CD14-positive monocyte (primary cell): ENCODE results near the gene CAPN9. TPM values are rescaled to one million over a fixed set of nuclear protein-coding genes. Genes with fewer than 3 reads are reported as not detected.

ENCODE experiments used
- DNase-seq, 3 donors: peaks; one replicate each; pipeline ENCODE4 v3.0.0-alpha.2; 2011 to 2022
- H2AFZ ChIP-seq: 2 replicates; pipeline ENCODE4 v1.6.0; 2012; ENCODE audit warnings: mild to moderate bottlenecking, low read depth, low read length, inconsistent platforms; ENCODE audit not compliant: insufficient read depth, poor library complexity, severe bottlenecking
- H3K27ac ChIP-seq, 2 donors: 1 replicate in 1 of 2; 2 replicates in 1 of 2; pipeline ENCODE4 v1.5.1; 2012 to 2013; ENCODE audit warnings: low read length in 2 of 2, control low read depth in 1 of 2, inconsistent platforms in 1 of 2, low read depth in 1 of 2, mild to moderate bottlenecking in 1 of 2
- H3K27me3 ChIP-seq, 2 donors: one replicate each; pipeline versions ENCODE4 v1.6.0 to v1.6.1; 2011 to 2013; ENCODE audit warnings: low read length in 2 of 2; ENCODE audit not compliant: control insufficient read depth in 2 of 2, insufficient read depth in 2 of 2
- H3K36me3 ChIP-seq, 2 donors: replicated peaks in 1 of 2; 1 replicate in 1 of 2; 2 replicates in 1 of 2; pipeline versions ENCODE4 v1.5.1 to v1.6.1; 2012 to 2013; ENCODE audit warnings: low read length in 2 of 2, control low read depth in 1 of 2, inconsistent platforms in 1 of 2, mild to moderate bottlenecking in 1 of 2; ENCODE audit not compliant: insufficient read depth in 2 of 2, control insufficient read depth in 1 of 2
- H3K4me1 ChIP-seq, 2 donors: 1 replicate in 1 of 2; 2 replicates in 1 of 2; pipeline versions ENCODE4 v1.5.1 to v1.6.1; 2012 to 2013; ENCODE audit warnings: low read length in 2 of 2, control low read depth in 1 of 2, inconsistent platforms in 1 of 2, mild to moderate bottlenecking in 1 of 2, moderate library complexity in 1 of 2; ENCODE audit not compliant: insufficient read depth in 2 of 2, control insufficient read depth in 1 of 2
- H3K4me2 ChIP-seq: replicated peaks from 2 replicates; pipeline ENCODE3; 2012; ENCODE audit warnings: low read length, moderate library complexity, mild to moderate bottlenecking; ENCODE audit not compliant: poor library complexity, severe bottlenecking; ENCODE audit errors: extremely low read depth
- H3K4me3 ChIP-seq, 3 experiments: fragments of 200-600 bp in 1 of 3; sonication (generic) in 1 of 3; replicated peaks in 1 of 3; 1 replicate in 2 of 3; 2 replicates in 1 of 3; pipeline ENCODE4 v1.5.1; 2011 to 2013; ENCODE audit warnings: low read length in 3 of 3, mild to moderate bottlenecking in 3 of 3, control low read depth in 2 of 3, low read depth in 2 of 3, inconsistent platforms in 1 of 3, moderate library complexity in 1 of 3
- H3K79me2 ChIP-seq: 2 replicates; pipeline ENCODE4 v1.6.0; 2012; ENCODE audit warnings: mild to moderate bottlenecking, control low read depth, inconsistent platforms, low read length, moderate library complexity; ENCODE audit not compliant: insufficient read depth
- H3K9ac ChIP-seq: 2 replicates; pipeline ENCODE4 v1.6.0; 2017; ENCODE audit warnings: low read length, mild to moderate bottlenecking; ENCODE audit not compliant: insufficient read depth, poor library complexity, severe bottlenecking
- H3K9me3 ChIP-seq, 2 donors: replicated peaks in 1 of 2; 1 replicate in 1 of 2; 2 replicates in 1 of 2; pipeline versions ENCODE4 v1.5.1 to v1.6.1; 2012 to 2013; ENCODE audit warnings: low read length in 2 of 2, control low read depth in 1 of 2; ENCODE audit not compliant: control insufficient read depth in 1 of 2, insufficient read depth in 1 of 2
- H4K20me1 ChIP-seq: 2 replicates; pipeline ENCODE4 v1.6.0; 2012; ENCODE audit warnings: mild to moderate bottlenecking, low read length, control low read depth, moderate library complexity; ENCODE audit not compliant: insufficient read depth
- H3K27ac Mint-ChIP-seq, 7 donors: one replicate each; pipeline ENCODE4 v1.8.0; 2020; ENCODE audit warnings: mild to moderate bottlenecking in 7 of 7, mixed read lengths in 7 of 7, moderate library complexity in 6 of 7, inconsistent platforms in 2 of 7
- H3K27me3 Mint-ChIP-seq, 3 donors: one replicate each; pipeline ENCODE4 v1.8.0; 2021 to 2022; ENCODE audit warnings: low read depth in 3 of 3, mild to moderate bottlenecking in 3 of 3, mixed read lengths in 3 of 3, moderate library complexity in 3 of 3, inconsistent platforms in 1 of 3
- H3K36me3 Mint-ChIP-seq, 2 donors: one replicate each; pipeline ENCODE4 v1.8.0; 2020; ENCODE audit warnings: mixed read lengths in 2 of 2, inconsistent platforms in 1 of 2, mild to moderate bottlenecking in 1 of 2
- H3K4me1 Mint-ChIP-seq: one replicate; pipeline ENCODE4 v1.8.0; 2020; ENCODE audit warnings: mild to moderate bottlenecking, mixed read lengths
- H3K4me3 Mint-ChIP-seq, 2 donors: one replicate each; pipeline ENCODE4 v1.8.0; 2020; ENCODE audit warnings: mild to moderate bottlenecking in 2 of 2, mixed read lengths in 2 of 2, moderate library complexity in 1 of 2
- H3K9me3 Mint-ChIP-seq, 7 donors: one replicate each; pipeline ENCODE4 v1.8.0; 2020 to 2022; ENCODE audit warnings: mixed read lengths in 7 of 7, mild to moderate bottlenecking in 6 of 7, moderate library complexity in 6 of 7, inconsistent platforms in 2 of 7
- CTCF ChIP-seq: fragments of 200-600 bp; IDR thresholded peaks from one replicate; pipeline ENCODE4 v1.8.0; 2022; ENCODE audit warnings: antibody characterized with exemption, mild to moderate bottlenecking
- WGBS: methylation state at CpG from one replicate; pipeline ENCODE4 v1.1.5; 2013; ENCODE audit warnings: missing lambda C conversion rate; ENCODE audit not compliant: insufficient coverage; 5-methylcytosine and 5-hydroxymethylcytosine counted together
- intact Hi-C, 2 donors: fragments of 100-400 bp; cut with micrococcal nuclease; formaldehyde crosslinking; loops; one replicate each; pipeline versions ENCODE4 v1.15.0 to v1.15.1; 2023
- polyA plus RNA-seq, 3 donors: library from polyadenylated mRNA; depleted of rRNA in 1 of 3; unstranded in 2 of 3; stranded (reverse) in 1 of 3; fragments of 300-500 nt in 2 of 3; fragments of >200 nt in 1 of 3; fragmentation: Illumina TruSeq in 2 of 3; gene quantifications; 1 replicate in 2 of 3; 2 replicates in 1 of 3; pipeline ENCODE4 v1.2.3, GENCODE V29; 2012 to 2021

The CAPN9 gene
- polyA plus RNA-seq, 3 donors, result not detected

GRCh38 chr1:230754796-230755195, 7.6 kb downstream of the CAPN9 start:
- no peak overlapping the region for H3K27ac ChIP-seq
- no peaks in the 10 kb centered on the region for H3K9me3 Mint-ChIP-seq
- no peak for DNase-seq
- no peaks in the 10 kb centered on the region for H3K36me3 Mint-ChIP-seq
- H3K9ac ChIP-seq, result no peak overlapping the region
- H2AFZ ChIP-seq, result no peak overlapping the region
- H3K4me3 Mint-ChIP-seq, result no peak overlapping the region
- H3K27me3 Mint-ChIP-seq, result peaks cover 4 to 10% (median 8%) of the 10 kb centered on the region in 3 donors
- no peaks in the 10 kb centered on the region for H3K9me3 ChIP-seq
- H3K27ac Mint-ChIP-seq, result no peak overlapping the region
- no peaks in the 10 kb centered on the region for H3K27me3 ChIP-seq
- H3K79me2 ChIP-seq, result no peaks in the 10 kb centered on the region
- peaks cover 2% of the 10 kb centered on the region for H3K4me1 Mint-ChIP-seq
- no peak overlapping the region for H3K4me2 ChIP-seq
- H3K36me3 ChIP-seq, result no peaks in the 10 kb centered on the region
- no peaks in the 10 kb centered on the region for H4K20me1 ChIP-seq
- WGBS, result 100% methylated on average over 3 of the region's 3 CpGs
- TF ChIP-seq CTCF, result no peak
- peaks cover 0 to 6% of the 10 kb centered on the region in 2 donors for H3K4me1 ChIP-seq
- no peak overlapping the region for H3K4me3 ChIP-seq
- intact Hi-C loops, result no loop called here

- Histone ChIP-seq H3K79me2 (no peaks in the 10 kb centered on the region), H3K4me2 (no peak overlapping the region), H2AFZ (no peak overlapping the region), H3K9ac (no peak overlapping the region), H3K27ac (no peak overlapping the region), H3K9me3 (no peaks in the 10 kb centered on the region), H3K36me3 (no peaks in the 10 kb centered on the region), H3K4me1 (peaks cover 0 to 6% of the 10 kb centered on the region in 2 donors), H3K27me3 (no peaks in the 10 kb centered on the region), H3K4me3 (no peak overlapping the region), H4K20me1 (no peaks in the 10 kb centered on the region)
- no peak overlapping the region for H3K4me3 Mint-ChIP-seq
- WGBS, result 94% methylated on average over 14 of the region's 16 CpGs
- peaks cover 0 to 3% (median 0%) of the 10 kb centered on the region in 7 donors for H3K9me3 Mint-ChIP-seq
- peaks cover 7 to 15% (median 11%) of the 10 kb centered on the region in 3 donors for H3K27me3 Mint-ChIP-seq
- H3K4me1 Mint-ChIP-seq, result peaks cover 2% of the 10 kb centered on the region
- H3K36me3 Mint-ChIP-seq, result no peaks in the 10 kb centered on the region
- DNase-seq, result no peak
- intact Hi-C loops, result no loop called here
- no peak for TF ChIP-seq CTCF
- peak overlapping the region in 1 of 7 donors; percentile 60 for H3K27ac Mint-ChIP-seq
These were observed 10.9 kb downstream of the CAPN9 start for GRCh38 chr1:230757856-230758708.
